CD4-positive, alpha-beta T cell treated with Interleukin-4 for 1 hour (primary cell): ENCODE results near the gene SCNN1A.

ENCODE experiments used
- DNase-seq, 2 donors: peaks; one replicate each; pipeline ENCODE4 v3.0.0-alpha.2; 2020 to 2022

Gene SCNN1A

GRCh38 chr12:6367969-6368892 is 7.1 kb downstream of the SCNN1A start:
- DNase-seq = peak in 1 of 2 donors; percentile 21

DNA sequence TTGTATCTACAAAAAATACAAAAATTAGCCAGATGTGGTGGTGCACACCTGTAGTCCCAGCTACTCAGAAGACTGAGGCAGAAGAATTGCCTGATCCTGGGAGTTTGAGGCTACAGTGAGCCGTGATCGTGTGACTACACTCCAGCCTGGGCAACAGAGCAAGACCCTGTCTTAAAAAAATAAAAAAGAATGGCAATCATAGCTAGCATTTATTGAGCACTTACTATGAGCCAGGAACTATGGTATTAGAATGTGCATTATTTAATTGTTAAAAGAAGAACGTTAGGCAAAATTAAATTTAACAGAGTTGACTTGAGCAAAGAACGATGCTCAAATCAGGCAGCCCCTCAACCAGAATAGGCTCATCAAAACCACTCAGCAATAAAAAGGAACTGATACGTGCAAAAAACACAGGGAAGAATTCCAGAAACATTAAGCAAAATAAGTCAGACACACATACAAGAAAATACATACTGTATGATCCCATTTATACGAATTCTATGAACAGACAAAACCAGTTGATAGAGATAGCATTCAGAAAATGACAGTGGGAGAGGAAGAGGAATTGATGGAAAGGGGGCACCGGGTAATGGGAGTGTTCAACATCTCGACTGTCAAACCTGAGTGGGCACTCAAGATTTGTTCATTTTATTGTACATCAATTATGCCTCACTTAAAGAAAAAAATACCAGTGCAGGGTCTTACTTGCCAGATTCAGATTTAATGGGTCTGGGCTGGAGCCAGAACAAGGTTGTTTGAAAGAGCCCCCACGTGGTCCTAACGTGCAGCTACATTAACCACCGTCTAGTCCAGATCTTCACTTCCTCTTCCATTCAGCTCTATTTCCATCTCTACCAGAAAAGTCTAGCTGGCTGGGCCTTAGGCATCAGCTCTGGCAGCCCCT is 8.0 kb downstream of the SCNN1A start:
- DNase-seq = peak; percentile 59 to 63

- DNase-seq = no peak
Observed at GRCh38 chr12:6364044-6364374, 11.4 kb downstream of the SCNN1A start.

DNA sequence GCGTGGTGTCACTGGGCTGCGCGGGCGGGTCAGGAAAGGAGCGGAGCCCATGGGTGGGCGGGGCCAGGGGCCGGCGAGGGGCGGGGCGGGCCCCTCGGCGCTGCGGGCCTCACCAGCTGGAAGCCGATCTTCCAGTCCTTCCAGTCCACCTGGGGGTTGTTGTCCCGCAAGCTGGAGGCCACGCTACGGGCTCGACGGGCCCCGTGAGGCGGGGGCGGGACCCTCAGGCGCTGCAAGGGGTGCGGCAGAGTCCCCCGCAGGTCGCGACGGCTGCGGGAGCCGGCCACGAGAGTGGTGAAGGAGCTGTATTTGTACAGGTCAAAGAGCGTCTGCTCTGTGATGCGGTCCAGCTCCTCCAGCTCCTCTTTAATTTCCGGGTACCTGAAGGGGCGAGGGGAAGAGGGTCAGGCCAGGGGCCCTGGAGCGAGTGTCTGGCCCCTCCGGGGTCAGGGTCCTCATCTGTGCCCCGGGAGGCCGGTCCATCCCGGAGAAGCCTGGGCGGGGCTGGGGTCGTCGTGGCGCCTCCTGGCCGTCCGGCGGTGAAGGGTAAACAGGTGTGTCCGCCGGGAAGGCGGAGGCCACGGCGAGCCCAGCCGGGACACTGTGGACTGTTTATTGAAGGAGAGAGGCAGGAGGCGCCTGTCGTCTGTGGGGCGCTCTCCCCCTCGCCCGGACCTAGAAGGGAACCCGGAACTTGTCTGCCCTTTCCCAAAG is 11.9 kb downstream of the SCNN1A start:
- peak; percentile 58 to 72 for DNase-seq

- DNase-seq = no peak
Observed at GRCh38 chr12:6363010-6363329, 12.4 kb downstream of the SCNN1A start.

DNA sequence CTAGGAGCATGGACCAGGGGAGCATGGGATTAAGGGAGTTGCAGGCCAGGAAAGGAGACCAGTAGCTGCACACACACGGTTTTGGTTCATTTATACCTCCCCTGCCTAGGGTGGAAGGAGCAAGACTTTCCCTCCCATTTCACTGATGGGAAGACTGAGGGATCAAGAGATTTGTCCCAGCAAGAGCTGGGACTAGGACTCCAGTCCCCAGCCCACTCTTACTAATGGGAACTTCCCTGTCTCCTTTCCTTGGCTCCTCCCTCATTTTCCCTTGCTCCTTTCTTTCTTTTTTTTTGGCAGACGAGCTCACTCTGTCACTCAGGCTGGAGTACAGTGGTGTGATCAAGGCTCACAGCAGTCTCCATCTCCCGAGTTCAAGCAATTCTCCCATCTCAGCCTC is 13.0 kb downstream of the SCNN1A start:
- DNase-seq = no peak

GRCh38 chr12:6361834-6362233 is 13.5 kb downstream of the SCNN1A start:
- DNase-seq = peak in 1 of 2 donors; percentile 53

DNA sequence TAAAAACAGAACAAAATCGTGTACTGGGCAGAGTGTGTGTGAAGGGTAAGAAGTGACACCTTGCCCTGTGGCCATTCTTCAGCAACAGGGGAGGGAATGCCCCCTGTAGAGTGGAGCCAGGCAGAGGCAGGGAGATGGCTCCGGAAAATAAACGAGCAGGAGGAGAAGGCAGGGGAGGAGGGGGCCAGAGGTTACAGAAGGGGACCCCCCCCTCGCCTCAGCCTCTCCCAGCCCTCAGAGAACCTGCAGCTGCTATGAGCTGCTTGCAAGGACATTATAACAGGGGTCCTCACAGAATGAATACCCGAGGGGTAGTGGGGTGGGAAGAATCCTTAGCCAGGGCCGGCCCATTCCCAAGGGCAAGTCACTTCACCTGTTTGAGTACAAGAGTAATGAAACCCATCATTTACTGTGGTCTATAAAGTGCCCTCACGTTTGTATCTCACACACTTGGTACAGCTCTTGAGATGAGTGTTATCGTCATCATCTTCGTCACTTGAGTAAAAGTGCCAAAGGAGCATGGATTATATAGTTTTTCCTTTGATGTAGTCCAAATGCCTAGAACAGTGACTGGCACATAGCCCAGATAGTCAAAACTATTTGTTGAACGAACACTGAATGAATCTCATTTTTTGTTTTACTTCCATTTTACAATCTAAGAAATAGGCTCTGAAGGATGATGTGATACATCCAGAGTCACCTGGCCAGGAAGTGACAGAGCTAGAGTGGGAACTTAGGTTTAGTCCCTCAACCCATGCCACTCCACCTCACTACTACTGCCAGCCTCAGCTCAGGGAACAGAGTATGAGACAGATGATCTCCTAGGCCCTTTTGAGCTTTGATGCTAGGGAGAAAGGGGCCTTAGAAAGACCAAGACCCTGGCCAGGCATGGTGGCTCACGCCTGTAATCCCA is 14.5 kb downstream of the SCNN1A start:
- no peak for DNase-seq

GRCh38 chr12:6360080-6360571 is 15.2 kb downstream of the SCNN1A start:
- DNase-seq = no peak

DNA sequence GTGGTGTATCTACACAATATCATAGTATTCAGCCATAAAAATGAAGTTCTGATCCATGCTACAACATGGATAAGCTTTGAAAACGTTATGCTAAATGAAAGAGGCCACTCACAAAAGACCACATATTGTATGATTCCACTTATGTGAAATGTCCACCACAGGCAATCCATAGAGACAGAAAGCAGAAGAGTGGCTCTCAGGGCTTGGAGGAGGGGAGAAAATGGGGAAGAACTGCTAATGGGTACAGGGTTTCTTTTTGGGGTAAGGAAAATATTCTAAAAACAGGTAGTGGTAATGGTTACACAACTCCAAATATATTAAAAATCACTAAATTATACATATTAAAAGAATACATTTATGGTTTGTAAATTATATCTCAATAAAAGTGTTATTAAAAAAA is 16.5 kb downstream of the SCNN1A start:
- DNase-seq = no peak

DNA sequence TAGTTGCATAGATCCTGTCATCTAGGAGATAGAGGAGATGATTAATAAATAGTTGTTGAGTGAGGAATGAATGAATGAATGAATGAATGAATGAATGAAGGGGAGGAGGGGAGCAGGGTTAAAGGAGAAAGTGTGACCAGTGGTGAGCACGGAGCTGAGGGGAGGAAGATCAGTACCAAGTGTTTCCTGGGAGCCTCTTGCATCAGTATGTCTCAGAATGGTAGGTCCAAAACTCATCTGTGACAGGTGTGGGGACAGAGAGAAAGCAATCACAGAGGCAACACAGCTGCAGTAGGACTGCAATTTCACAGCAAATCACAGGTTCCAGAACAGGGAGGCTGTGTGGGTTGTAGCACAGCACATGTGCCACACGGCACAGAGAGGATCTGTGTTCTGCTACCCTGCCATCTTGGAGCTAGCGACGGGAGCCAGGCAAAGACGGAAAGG is 19.0 kb downstream of the SCNN1A start:
- no peak for DNase-seq

DNA sequence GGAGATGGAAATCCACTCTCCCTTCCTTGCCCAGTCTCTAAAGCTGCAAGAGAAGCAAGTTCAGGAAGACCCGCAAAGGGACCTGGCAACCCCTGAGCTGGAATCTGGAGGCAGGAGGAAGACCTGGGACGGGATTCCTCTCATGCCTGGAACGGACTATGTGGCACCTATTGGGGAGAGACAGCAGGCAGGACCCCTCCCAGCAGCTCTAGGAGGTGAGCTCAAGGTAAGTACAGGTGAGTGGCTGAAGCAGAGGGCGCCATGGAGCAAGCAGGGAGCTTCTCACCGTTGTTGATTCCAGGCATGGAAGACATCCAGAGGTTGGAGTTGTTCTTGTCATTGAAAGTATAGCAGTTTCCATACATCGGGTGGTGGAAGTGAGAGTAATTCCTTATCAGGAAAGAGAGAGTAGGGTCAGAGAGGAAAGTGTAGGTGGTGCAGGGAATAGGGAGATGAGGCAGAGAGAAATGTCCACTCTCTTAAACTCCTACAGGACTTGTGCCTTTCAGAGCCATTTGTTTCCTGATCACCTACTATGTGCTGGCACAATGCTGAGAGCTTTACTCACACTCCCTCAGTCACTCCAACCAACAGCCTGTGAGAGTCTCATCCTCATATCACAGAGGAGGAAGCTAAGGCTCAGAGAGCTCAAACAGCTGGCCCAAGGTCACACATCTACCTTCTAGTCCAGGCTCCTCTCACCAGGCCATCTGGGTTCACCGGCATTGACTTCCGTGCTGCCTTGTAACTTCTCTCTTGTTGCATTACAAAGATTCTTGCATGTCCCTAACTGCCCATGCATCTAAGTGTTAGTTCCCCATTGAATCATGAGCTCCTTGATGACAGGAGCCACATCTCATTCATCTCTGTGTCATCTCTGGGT is 19.6 kb downstream of the SCNN1A start:
- peak in 1 of 2 donors; percentile 44 for DNase-seq

DNA sequence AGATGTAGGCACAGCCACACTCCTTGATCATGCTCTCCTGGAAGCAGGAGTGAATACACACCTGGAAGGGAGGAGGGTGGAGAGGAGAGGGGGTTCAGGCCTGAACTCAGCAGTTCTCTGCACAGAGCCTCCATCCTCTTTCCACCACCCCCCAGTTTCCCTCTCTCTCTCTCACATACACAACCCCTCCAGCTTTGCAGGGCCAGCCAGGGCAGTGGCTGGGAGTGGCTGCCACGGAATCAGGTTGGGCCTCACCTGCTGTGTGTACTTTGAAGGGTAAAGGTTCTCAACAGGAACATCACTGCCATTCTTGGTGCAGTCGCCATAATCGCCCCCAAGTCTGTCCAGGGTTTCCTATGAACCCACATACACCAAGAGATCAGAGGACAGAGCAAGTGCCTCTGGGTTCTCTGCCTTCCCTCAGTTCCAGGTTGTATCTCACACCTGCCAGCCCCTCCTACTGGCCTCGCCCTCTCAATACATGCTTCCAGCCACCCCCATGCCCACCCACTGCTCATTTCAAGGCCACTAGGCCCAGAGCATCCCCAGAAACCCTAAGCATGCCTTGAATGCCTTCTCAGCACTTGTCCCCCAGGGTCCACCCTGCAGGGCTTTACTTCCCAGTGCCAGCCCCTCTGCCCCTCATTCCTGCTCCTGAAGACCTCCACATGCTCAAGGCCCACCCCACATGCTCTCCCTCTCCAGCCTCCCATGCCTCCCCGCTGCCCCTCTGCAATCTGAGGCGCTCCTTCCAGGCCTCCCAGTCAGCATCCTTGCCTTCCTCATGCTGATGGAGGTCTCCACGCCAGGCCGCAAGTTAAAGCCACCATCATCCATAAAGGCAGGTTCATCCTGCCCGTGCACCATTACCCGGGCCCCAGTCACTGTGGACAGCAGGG is 20.6 kb downstream of the SCNN1A start:
- no peak for DNase-seq

DNA sequence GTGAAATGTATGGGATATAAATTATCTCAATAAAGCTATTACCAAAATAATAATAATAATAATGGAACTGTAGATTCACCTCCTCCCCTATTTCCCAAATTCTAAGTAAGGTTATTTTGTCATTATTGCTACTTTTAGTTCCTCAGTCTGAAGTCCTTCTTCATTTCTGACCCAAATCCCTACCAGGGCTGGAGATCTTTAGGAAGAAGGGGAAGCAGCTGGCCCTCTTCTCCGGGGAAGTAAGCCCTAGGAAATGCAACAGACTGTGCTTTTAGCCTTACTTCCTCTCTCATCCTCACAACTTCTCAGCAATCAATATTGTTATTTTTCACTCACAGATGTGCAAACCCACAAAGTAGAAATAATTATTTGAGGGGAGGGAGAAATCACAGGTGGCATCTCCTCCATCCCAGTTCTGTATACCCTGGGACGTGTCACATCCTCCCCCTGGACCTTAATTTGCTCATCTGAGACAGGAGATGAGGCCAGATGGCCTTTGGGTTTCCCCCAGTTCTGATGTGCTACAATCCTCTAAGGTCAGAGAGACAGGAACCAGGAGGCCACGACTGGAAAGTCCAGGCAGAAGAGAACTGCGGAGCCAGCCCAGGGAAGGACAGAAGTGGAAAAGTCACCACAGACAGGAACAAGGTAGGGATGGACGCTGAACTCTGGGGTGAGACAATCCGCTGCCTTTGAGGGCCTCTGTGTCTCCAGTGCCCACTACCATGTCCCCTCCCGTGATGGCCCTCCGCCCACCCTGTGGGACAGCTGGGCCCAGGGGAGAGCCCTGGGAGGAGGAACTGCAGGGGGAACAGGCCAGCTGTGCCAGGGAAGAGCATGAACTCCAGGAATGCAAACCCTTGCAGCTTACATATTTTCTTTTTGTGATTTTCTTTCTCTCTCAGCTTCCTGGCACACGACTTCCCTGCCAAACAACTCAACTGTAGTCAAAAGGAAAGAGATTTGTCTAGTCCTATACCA is 22.9 kb downstream of the SCNN1A start:
- no peak for DNase-seq

- no peak for DNase-seq
Observed at GRCh38 chr12:6351622-6352021, 23.7 kb downstream of the SCNN1A start.

DNA sequence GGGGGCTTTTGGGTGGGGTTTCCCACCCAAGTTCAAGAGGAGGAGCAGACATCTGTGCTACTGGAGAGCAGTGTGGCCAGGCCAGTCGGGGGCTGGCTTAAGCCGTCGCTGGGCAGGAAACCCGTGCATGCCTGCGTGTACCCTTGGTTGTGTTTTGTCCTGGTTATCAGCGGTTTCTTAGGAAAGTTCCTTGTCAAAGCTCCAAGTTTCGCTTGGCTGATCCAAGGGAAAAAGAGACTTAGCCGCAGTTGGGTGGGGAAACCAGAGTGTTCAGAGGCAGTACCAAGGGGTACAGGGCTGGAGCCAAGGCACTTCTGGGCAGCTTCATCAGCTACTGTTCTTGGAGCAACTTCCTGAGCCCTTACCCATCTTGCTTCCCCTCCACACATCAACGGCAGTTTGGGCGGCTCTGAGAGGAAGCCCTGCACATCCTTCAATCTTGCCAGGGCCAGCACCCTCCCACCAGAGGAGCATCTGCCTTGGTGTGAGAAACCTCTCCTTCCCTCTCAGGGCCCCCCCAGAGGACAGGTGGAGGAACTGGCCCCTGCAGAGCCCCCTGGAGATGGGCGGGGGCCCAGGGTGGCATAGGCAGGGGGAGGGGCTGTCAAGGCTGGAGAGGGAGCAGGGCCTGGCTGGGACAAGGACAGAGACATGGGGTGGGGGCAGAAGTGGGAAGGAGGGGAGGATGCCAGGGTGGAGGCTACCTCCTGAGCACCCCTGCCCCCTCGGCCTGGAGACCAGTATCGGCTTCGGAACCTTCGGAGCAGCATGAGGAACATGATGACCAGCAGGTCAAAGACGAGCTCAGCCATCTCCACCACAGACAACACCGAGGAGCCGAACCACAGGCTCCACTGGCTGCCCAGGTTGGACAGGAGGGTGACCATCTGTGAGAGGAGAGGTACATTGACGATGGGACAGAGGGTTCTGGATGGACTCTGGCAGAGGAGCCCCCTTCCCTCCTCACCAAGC is 27.7 kb downstream of the SCNN1A start:
- no peak for DNase-seq

DNA sequence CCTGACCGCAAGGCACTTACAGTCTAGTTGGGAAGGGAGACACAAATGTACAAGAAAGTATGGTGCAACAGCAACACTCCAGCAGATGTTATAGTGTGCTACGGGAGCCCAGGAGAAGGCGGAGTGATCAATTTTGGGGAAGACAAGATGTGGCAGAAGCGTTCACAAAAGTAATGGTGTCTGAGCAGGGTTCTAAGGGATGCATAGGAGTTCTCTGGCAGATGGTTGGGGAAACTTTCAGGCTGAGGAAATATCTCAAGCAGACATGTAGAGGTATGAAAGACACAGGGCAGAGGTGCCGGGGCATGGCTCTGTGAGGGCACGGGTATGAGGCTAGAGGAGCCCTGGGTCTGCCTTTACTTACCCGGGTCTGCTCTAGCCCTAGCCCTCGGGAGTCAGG is 28.4 kb downstream of the SCNN1A start:
- DNase-seq = no peak
